Mesenchymal stem cell (in vitro differentiated cells and primary cell): ENCODE results near the gene IMP4.

ENCODE experiments used
- DNase-seq: peaks from one replicate; pipeline ENCODE4 v3.0.0-alpha.2; 2013
- H2AFZ ChIP-seq: one replicate; pipeline ENCODE4 v1.6.1; 2013; ENCODE audit warnings: low read depth, mild to moderate bottlenecking, control low read depth, inconsistent platforms, low read length, moderate library complexity
- H2AK5ac ChIP-seq: 2 replicates; pipeline ENCODE4 v1.6.1; 2013; ENCODE audit warnings: low read length, moderate library complexity, mild to moderate bottlenecking, inconsistent platforms; ENCODE audit not compliant: severe bottlenecking
- H2BK120ac ChIP-seq: one replicate; pipeline ENCODE4 v1.6.1; 2013; ENCODE audit warnings: low read depth, mild to moderate bottlenecking, inconsistent platforms, low read length, moderate library complexity
- H2BK12ac ChIP-seq, 2 experiments: one replicate each; pipeline ENCODE4 v1.6.1; 2013; ENCODE audit warnings: inconsistent platforms in 2 of 2, low read length in 2 of 2, mild to moderate bottlenecking in 2 of 2, moderate library complexity in 2 of 2, control low read depth in 1 of 2
- H2BK15ac ChIP-seq: one replicate; pipeline ENCODE4 v1.6.1; 2013; ENCODE audit warnings: mild to moderate bottlenecking, low read depth, inconsistent platforms; ENCODE audit not compliant: poor library complexity, severe bottlenecking
- H2BK5ac ChIP-seq: 2 replicates; pipeline ENCODE4 v1.6.1; 2013; ENCODE audit warnings: low read depth, mild to moderate bottlenecking, low read length, control low read depth, inconsistent platforms; ENCODE audit not compliant: poor library complexity, severe bottlenecking
- H3K14ac ChIP-seq, 2 experiments: one replicate each; pipeline ENCODE4 v1.6.1; 2013; ENCODE audit warnings: inconsistent platforms in 2 of 2, low read length in 2 of 2, control low read depth in 1 of 2, mild to moderate bottlenecking in 1 of 2, moderate library complexity in 1 of 2
- H3K18ac ChIP-seq, 2 experiments: one replicate each; pipeline ENCODE4 v1.6.1; 2013; ENCODE audit warnings: inconsistent platforms in 2 of 2, low read length in 2 of 2, control low read depth in 1 of 2, low read depth in 1 of 2, mild to moderate bottlenecking in 1 of 2
- H3K23ac ChIP-seq, 2 experiments: one replicate each; pipeline ENCODE4 v1.6.1; 2013; ENCODE audit warnings: inconsistent platforms in 2 of 2, low read length in 2 of 2, mild to moderate bottlenecking in 2 of 2, moderate library complexity in 2 of 2, control low read depth in 1 of 2
- H3K27ac ChIP-seq: 2 replicates; pipeline ENCODE4 v1.5.1; 2013; ENCODE audit warnings: mild to moderate bottlenecking, moderate library complexity, low read length, control low read depth, inconsistent platforms; ENCODE audit not compliant: poor library complexity, severe bottlenecking
- H3K27me3 ChIP-seq, 2 experiments: 2 replicates each; pipeline versions ENCODE4 v1.6.1 to v1.7.0; 2013; ENCODE audit warnings: low read length in 2 of 2, mild to moderate bottlenecking in 2 of 2, moderate library complexity in 2 of 2, control low read depth in 1 of 2, inconsistent platforms in 1 of 2; ENCODE audit not compliant: control insufficient read depth in 1 of 2, insufficient read depth in 1 of 2
- H3K36me3 ChIP-seq, 2 experiments: 2 replicates each; pipeline versions ENCODE4 v1.6.1 to v1.7.0; 2013; ENCODE audit warnings: low read length in 2 of 2, control low read depth in 1 of 2, inconsistent platforms in 1 of 2, low read depth in 1 of 2, mild to moderate bottlenecking in 1 of 2; ENCODE audit not compliant: insufficient read depth in 2 of 2, control insufficient read depth in 1 of 2
- H3K4ac ChIP-seq, 2 experiments: one replicate each; pipeline ENCODE4 v1.6.1; 2013; ENCODE audit warnings: inconsistent platforms in 2 of 2, low read length in 2 of 2, mild to moderate bottlenecking in 2 of 2, moderate library complexity in 2 of 2, control low read depth in 1 of 2, low read depth in 1 of 2
- H3K4me1 ChIP-seq: 2 replicates; pipeline ENCODE4 v1.6.1; 2013; ENCODE audit warnings: low read depth, low read length, control low read depth; ENCODE audit not compliant: control insufficient read depth, insufficient read depth
- H3K4me2 ChIP-seq: 2 replicates; pipeline ENCODE4 v1.6.1; 2013; ENCODE audit warnings: low read length, mild to moderate bottlenecking, inconsistent platforms; ENCODE audit not compliant: poor library complexity, severe bottlenecking
- H3K4me3 ChIP-seq, 2 experiments: 2 replicates each; pipeline versions ENCODE4 v1.5.1 to v1.7.0; 2013; ENCODE audit warnings: low read length in 2 of 2, mild to moderate bottlenecking in 2 of 2, control low read depth in 1 of 2, low read depth in 1 of 2; ENCODE audit not compliant: insufficient read depth in 1 of 2
- H3K79me1 ChIP-seq: replicated peaks from 2 replicates; pipeline ENCODE4 v1.6.1; 2013; ENCODE audit warnings: mild to moderate bottlenecking, control low read depth, low read length, inconsistent platforms; ENCODE audit not compliant: poor library complexity, severe bottlenecking
- H3K9ac ChIP-seq: 2 replicates; pipeline ENCODE4 v1.7.0; 2013; ENCODE audit warnings: mild to moderate bottlenecking, low read length, moderate library complexity
- H3K9me3 ChIP-seq: 2 replicates; pipeline ENCODE4 v1.7.0; 2013; ENCODE audit warnings: mild to moderate bottlenecking, low read length; ENCODE audit not compliant: control insufficient read depth
- H4K8ac ChIP-seq: one replicate; pipeline ENCODE4 v1.6.1; 2013; ENCODE audit warnings: inconsistent platforms, mild to moderate bottlenecking, low read length, moderate library complexity
- H4K91ac ChIP-seq: one replicate; pipeline ENCODE4 v1.6.1; 2013; ENCODE audit warnings: mild to moderate bottlenecking, low read length, inconsistent platforms
- WGBS: methylation state at CpG from one replicate; pipeline ENCODE4 v1.1.7; 2013; ENCODE audit warnings: mixed read lengths; 5-methylcytosine and 5-hydroxymethylcytosine counted together

Gene IMP4

DNA sequence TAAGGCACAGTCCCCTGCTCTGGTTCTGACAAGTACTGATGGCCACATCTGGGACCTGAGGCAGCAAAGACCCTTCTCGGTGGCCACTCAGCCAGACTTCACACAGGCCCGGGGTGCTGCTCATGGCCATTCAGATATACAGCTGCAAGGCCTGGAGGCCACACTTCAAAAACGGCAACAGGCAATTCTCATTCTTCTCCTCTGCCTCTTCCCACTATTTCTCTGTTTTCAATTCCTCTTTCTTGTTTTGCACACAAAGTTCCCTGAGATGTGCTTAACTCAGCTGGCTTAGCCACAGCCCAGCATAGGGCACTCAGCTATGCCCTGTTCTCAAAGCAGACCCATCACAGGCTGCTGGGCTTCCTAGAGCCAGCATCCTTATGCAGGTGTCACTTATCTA is 43.0 kb downstream of the IMP4 start:
- Histone ChIP-seq H3K79me1 (peaks cover 18% of the 10 kb centered on the region), H3K9ac (no peak overlapping the region), H2BK120ac (no peak overlapping the region), H3K9me3 (no peaks in the 10 kb centered on the region), H2AK5ac (no peak overlapping the region), H3K27ac (no peak overlapping the region), H4K91ac (no peak overlapping the region), H2BK15ac (no peak overlapping the region), H3K4me3 (no peak overlapping the region), H3K18ac (no peak overlapping the region), H2BK12ac (no peak overlapping the region), H3K27me3 (no peaks in the 10 kb centered on the region), H3K4ac (no peak overlapping the region), H4K8ac (no peak overlapping the region), H2BK5ac (no peak overlapping the region), H3K4me1 (peaks cover 7% of the 10 kb centered on the region), H3K14ac (no peak overlapping the region), H3K36me3 (peaks cover 5 to 17% of the 10 kb centered on the region in 2 experiments), H3K4me2 (no peak overlapping the region), H2AFZ (no peak overlapping the region), H3K23ac (no peak overlapping the region)
- over 99% methylated on average over 3 of the region's 3 CpGs for WGBS
- no peak for DNase-seq

DNA sequence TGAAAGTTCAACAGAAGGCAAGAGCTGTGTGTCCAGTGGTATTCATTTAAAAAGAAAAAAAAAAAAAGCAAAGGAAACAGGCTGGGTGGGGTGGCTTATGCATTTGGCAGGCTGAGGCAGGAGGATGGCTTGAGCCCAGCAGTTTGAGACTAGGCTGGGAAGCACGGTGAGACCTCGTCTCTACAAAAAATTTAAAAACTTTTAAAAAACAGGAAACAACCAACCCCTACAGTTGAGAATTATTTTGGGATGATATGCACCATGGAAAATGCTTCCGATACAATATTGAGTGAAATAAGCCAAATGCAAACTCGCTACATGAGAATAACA is 44.3 kb downstream of the IMP4 start:
- no peak overlapping the region for H3K27ac ChIP-seq
- no peak overlapping the region for H2BK120ac ChIP-seq
- H3K9ac ChIP-seq = no peak overlapping the region
- no peak overlapping the region for H3K18ac ChIP-seq
- H2AK5ac ChIP-seq = no peak overlapping the region
- no peak overlapping the region for H2AFZ ChIP-seq
- H4K8ac ChIP-seq = no peak overlapping the region
- H2BK5ac ChIP-seq = no peak overlapping the region
- 94% methylated on average over 2 of the region's 4 CpGs for WGBS
- no peaks in the 10 kb centered on the region for H3K9me3 ChIP-seq
- H3K4me2 ChIP-seq = no peak overlapping the region
- no peak overlapping the region for H3K4ac ChIP-seq
- H4K91ac ChIP-seq = no peak overlapping the region
- H3K14ac ChIP-seq = no peak overlapping the region
- H3K79me1 ChIP-seq = peaks cover 11% of the 10 kb centered on the region
- no peak overlapping the region for H2BK15ac ChIP-seq
- no peak for DNase-seq
- peaks cover 10% of the 10 kb centered on the region for H3K4me1 ChIP-seq
- no peak overlapping the region for H2BK12ac ChIP-seq
- no peak overlapping the region for H3K23ac ChIP-seq
- H3K36me3 ChIP-seq = peaks cover 4 to 9% of the 10 kb centered on the region in 2 experiments
- no peaks in the 10 kb centered on the region for H3K27me3 ChIP-seq
- H3K4me3 ChIP-seq = no peak overlapping the region

DNA sequence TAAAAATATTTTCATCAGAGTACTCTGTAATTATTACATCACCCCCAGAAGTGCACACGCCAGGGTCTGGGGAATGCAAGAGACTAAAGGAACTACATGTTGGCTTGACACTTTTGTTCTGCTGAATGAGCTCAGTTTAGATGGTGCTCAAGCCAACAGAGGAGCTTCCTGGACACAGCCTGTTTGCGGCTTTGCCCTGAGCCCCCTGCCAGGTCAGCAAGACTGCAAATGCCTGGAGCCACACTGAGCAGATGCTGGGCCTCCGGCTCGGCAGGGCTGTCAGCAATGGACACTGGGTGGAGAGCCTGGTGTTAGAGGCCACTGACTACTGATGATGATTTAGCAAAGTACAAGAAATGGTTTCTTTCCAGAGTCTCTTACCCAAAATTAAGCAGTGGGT is 45.1 kb downstream of the IMP4 start:
- no peak overlapping the region for H3K14ac ChIP-seq
- no peaks in the 10 kb centered on the region for H3K9me3 ChIP-seq
- H2BK12ac ChIP-seq = no peak overlapping the region
- H2BK5ac ChIP-seq = no peak overlapping the region
- no peaks in the 10 kb centered on the region for H3K27me3 ChIP-seq
- no peak overlapping the region for H3K23ac ChIP-seq
- no peak overlapping the region for H3K4me2 ChIP-seq
- H3K79me1 ChIP-seq = peaks cover 6% of the 10 kb centered on the region
- no peak overlapping the region for H3K4ac ChIP-seq
- H3K36me3 ChIP-seq = peaks cover 0 to 2% of the 10 kb centered on the region in 2 experiments
- H3K18ac ChIP-seq = no peak overlapping the region
- no peak overlapping the region for H3K4me3 ChIP-seq
- DNase-seq = no peak
- no peak overlapping the region for H3K27ac ChIP-seq
- H2BK15ac ChIP-seq = no peak overlapping the region
- no peak overlapping the region for H3K9ac ChIP-seq
- H2AFZ ChIP-seq = no peak overlapping the region
- no peak overlapping the region for H4K8ac ChIP-seq
- H3K4me1 ChIP-seq = peaks cover 10% of the 10 kb centered on the region
- WGBS = 90% methylated on average over 3 of the region's 4 CpGs
- no peak overlapping the region for H2AK5ac ChIP-seq
- no peak overlapping the region for H4K91ac ChIP-seq
- H2BK120ac ChIP-seq = no peak overlapping the region

DNA sequence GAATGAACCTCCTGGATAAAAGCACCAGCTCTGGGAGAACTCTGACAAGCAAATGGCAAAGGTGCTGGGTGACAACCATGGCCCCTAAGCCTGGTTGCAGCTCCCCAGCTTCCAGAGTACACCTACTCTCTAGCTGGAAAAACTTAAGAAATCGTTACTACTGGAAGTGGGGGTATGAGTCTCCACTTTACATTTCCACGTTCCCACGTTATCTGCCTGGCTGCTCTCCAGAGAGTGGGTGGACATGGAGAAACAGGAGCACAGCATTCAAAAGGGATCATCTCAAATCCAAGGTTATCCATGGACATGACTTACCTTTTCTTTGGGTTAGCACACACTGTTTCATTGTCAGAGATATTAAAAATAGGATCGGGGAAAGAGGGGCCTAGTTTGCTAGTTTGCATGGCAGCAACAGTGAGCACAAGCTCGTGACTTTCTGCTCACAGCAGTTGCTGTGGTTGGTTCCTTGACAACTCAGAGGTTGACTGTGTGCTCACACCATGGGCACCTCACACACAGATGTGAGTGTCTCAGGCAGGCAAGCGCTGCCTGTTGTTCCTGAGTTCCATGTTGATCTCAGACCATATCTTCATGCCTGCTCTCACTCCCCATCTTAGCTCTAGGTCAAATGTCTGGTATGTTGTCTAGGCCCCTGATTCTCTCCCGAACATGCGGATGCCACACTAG is 45.7 kb downstream of the IMP4 start:
- Histone ChIP-seq H3K36me3 (no peaks in the 10 kb centered on the region), H4K8ac (no peak overlapping the region), H2AK5ac (no peak overlapping the region), H3K27ac (no peak overlapping the region), H2BK15ac (no peak overlapping the region), H3K18ac (no peak overlapping the region), H3K4ac (no peak overlapping the region), H4K91ac (no peak overlapping the region), H2BK12ac (no peak overlapping the region), H3K4me2 (no peak overlapping the region), H3K27me3 (no peaks in the 10 kb centered on the region), H3K79me1 (peaks cover 4% of the 10 kb centered on the region), H3K4me1 (peaks cover 14% of the 10 kb centered on the region), H3K14ac (no peak overlapping the region), H2BK120ac (no peak overlapping the region), H2BK5ac (no peak overlapping the region), H3K4me3 (no peak overlapping the region), H3K9ac (no peak overlapping the region), H2AFZ (no peak overlapping the region), H3K9me3 (no peaks in the 10 kb centered on the region), H3K23ac (no peak overlapping the region)
- 95% methylated on average over 8 of the region's 8 CpGs for WGBS
- no peak for DNase-seq
